ENCODE results near the gene RHAG.
"Not testable (repeated sequence)": the region's sequence is repeated elsewhere in the genome, so short reads cannot be mapped to it uniquely, and the experiment has no call there.

Gene RHAG

DNA sequence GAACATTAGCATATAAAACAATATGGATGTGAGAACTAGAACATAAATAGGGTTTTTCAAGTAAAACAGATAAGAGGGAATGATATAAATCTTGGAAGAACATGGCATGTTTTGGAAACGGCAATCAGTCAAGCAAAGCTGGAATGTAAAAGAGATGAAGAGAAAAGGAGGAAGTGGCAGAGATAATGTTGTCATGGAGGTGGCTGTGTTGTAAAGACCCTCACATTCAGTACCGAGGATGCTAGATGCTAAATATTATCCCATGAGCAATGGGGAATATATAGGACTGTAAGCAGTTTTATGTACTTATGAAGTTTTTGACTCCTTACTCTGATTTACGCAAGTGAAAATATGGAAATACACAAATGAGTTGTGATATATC is 702 bp upstream of the RHAG start:
- in situ Hi-C loops (cut with MboI; ENCODE audit: low sequenced_read_pairs): no loop called here

- in situ Hi-C loops (cut with MboI; ENCODE audit: low sequenced_read_pairs): no loop called here
Observed at GRCh38 chr6:49635978-49636712, 494 bp downstream of the RHAG start.

DNA sequence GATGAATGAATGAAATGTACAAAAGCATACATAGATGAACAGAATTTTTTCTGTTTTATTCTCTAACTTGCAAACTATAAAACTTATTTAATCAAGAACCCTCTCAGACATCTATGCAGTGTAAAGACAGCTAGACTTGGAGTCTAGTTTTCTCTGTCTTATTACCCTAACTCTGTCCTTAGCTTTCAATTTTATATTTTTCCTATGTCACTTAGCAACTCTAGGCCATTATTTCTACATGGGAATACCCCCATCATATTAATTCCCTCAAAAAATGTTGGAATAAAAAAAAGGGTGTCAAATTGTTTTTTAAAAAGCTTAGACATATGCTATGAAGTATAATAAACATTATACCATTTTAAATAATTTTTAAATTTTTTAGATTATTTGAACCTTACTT is 1.2 kb downstream of the RHAG start:
- in situ Hi-C loops (cut with MboI; ENCODE audit: low sequenced_read_pairs): no loop called here

- in situ Hi-C loops (cut with MboI; ENCODE audit: low sequenced_read_pairs): no loop called here
Observed at GRCh38 chr6:49634836-49635218, 1.8 kb downstream of the RHAG start.

DNA sequence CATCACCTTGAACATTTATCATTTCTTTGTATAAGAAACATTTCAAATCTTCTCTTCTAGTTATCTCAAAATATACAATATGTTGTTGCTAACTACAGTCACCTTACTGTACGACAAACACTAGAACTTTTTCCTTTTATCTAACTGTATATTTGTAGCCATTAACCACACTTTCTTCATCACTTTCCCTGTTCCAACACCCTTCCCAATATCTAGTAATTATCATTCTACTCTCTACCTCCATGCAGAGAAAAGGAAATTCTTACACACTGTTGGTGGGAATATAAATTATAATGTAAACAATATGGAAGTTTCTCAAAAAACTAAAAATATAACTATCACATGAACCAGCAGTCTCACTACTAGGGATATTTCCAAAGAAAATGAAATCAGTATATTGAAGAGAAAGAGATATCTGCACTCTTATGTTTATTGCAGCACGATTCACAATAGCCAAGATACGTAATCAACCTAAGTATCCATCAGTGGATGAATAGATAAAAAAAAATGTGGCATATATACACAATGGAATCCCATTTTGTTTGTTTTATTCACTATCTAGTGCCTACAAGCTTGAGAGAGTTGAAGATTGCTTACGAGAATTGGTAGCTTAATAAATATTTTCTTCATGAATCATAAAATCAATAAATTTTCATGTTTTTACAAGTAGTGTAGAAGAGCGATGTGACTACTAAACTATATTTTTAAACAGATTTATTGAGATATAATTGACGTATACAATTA is 2.4 kb downstream of the RHAG start:
- in situ Hi-C loops (cut with MboI; ENCODE audit: low sequenced_read_pairs): no loop called here

GRCh38 chr6:49633541-49633940 is 3.1 kb downstream of the RHAG start:
- in situ Hi-C loops (cut with MboI; ENCODE audit: low sequenced_read_pairs): no loop called here

DNA sequence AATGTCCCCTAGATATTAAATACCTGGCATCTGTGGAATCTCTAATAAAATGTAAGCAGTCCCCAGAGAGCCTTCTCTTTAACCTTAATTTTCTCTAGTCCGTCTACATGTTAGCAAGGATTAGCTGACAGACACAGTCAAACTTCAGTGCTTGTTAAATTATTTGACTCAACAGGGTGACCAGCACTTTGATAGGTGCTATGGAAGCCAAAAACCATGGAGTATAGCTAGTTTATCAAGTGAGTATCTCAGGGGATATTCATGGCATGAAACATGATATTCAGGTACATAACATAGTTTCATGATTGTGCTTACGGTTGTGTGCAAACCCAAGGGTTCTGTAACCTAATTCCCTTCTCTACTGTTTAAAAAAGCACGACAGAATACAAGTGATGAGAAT is 3.9 kb downstream of the RHAG start:
- in situ Hi-C loops (cut with MboI; ENCODE audit: low sequenced_read_pairs): no loop called here

DNA sequence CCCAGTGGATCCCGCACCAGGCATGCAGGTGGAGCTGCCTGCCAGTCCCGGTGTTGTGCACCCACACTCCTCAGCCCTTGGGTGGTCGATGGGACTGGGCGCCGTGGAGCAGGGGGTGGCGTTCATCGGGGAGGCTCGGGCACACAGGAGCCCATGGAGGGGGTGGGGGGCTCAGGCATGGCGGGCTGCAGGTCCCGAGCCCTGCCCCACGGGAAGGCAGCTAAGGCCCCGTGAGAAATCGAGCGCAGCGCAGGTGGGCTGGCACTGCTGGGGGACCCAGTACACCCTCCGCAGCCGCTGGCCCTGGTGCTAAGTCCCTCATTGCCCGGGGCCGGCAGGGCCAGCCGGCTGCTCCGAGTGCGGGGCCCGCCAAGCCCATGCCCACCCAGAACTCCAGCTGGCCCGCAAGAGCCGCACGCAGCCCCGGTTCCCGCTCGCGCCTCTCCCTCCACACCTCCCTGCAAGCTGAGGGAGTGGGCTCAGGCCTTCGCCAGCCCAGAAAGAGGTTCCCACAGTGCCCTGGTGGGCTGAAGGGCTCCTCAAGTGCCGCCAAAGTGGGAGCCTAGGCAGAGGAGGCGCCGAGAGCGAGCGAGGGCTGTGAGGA is 7.1 kb downstream of the RHAG start:
- in situ Hi-C loops (cut with MboI; ENCODE audit: low sequenced_read_pairs): not testable (repeated sequence)

DNA sequence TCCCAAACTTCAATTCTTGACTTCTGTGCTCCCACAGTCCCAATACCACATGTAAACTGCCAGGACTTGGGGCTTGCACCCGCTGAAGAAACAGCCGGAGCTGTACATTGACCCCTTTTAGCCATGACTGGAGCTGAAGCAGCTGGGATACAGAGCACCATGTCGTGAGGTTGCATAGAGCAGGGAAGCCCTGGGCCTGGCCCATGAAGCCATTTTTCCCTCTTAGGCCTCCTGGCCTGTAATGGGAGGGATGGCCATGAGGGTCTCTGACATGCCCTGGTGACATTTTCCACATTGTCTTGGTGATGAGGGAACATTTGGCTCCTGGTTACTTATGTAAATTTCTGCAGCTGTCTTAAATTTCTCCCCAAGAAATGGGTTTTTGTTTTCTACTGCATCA is 9.8 kb downstream of the RHAG start:
- in situ Hi-C loops (cut with MboI; ENCODE audit: low sequenced_read_pairs): no loop called here

DNA sequence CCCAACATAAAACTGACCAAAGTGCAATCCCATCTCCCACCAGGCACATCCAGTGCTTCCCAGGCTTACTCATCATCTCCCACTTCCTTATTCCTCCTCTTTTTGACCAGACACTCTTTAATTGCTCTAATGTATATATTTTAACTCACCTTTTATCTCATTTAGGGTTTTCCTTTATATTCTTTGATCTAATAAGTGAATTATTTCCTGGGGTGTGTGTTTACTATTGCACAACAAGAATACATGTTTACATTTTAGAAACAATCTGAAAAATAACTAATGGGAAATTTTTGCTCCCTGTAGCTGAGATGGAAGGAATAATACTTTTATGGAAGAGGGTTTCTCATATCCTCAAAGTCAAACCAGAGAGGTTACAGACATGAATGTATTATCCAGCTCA is 18.4 kb downstream of the RHAG start:
- in situ Hi-C loops (cut with MboI; ENCODE audit: low sequenced_read_pairs): no loop called here

DNA sequence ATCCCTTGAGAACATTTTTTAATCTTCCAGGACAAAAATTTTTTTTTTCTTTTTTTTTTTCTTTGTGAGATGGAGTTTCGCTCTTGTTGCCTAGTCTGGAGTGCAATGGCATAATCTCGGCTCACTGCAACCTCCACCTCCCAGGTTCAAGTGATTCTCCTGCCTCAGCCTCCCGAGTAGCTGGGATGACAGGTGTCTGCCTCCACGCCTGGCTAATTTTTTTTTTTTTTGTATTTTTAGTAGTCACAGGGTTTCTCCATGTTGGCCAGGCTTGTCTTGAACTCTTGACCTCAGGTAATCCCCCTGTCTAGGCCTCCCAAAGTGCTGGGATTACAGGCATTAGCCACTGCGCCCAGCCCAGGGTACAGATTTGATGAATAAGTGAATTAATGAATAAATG is 22.5 kb downstream of the RHAG start:
- in situ Hi-C loops (cut with MboI; ENCODE audit: low sequenced_read_pairs): not testable (repeated sequence)

DNA sequence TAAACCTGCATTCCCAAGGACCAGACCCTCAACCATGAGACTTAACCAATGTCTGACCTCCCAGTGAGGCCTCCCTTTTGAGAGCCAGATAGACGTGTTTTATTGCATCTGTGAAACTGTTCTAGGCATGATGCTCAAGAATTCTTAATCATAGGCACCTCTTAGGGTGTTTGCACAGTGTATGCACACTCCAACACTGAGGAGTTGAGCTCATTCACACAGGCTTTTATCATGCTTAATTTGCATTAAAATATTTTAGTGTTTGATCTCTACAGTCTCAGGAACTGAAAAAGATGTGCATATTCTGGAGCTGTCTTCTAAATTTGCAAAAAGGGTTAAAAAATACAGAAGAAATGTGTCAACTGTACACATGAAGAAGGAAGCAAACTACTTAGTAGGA is 27.4 kb downstream of the RHAG start:
- in situ Hi-C loops (cut with MboI; ENCODE audit: low sequenced_read_pairs): no loop called here

- in situ Hi-C loops (cut with MboI; ENCODE audit: low sequenced_read_pairs): not testable (repeated sequence)
Observed at GRCh38 chr6:49608275-49608674, 28.4 kb downstream of the RHAG start.

- in situ Hi-C loops (cut with MboI; ENCODE audit: low sequenced_read_pairs): no loop called here
Observed at GRCh38 chr6:49607391-49607982, 29.2 kb downstream of the RHAG start.

DNA sequence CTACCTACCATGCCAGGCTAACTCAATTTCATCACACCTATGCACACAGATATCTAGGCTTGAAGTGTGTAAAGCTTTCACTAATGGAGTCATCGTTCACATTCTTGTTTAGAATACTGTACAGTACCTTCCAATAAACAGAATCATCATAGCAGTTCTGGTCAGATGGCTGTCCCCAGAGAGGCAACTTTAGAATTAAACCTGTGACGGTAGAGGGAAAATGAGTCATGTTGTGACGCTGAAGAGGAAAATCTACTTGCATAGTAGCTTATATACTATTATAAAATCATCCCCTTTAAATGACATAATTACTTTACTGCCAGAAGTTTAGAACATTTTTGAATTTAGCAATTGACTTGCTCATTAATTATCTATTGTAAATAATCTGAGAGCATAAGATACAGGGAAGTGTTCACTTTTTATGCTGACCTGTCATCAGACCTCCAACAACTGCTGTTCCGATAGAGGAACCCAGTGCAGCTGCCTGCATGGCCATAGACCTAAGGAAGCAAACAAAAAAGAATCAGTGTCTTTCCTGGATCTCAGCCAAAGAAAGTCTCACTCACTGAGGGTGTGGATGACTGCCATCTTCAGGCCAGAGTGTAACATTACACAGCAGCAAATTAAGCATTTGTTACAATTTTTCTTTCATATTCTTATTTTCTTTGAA is 29.8 kb downstream of the RHAG start:
- in situ Hi-C loops (cut with MboI; ENCODE audit: low sequenced_read_pairs): no loop called here

DNA sequence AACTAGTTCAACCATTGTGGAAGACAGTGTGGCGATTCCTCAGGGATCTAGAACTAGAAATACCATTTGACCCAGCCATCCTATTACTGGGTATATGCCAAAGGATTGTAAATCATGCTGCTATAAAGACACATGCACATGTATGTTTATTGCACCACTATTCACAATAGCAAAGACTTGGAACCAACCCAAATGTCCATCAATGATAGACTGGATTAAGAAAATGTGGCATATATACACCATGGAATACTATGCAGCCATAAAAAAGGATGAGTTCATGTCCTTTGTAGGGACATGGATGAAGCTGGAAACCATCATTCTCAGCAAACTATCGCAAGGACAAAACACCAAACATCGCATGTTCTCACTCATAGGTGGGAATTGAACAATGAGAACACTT is 32.6 kb downstream of the RHAG start:
- in situ Hi-C loops (cut with MboI; ENCODE audit: low sequenced_read_pairs): not testable (repeated sequence)

DNA sequence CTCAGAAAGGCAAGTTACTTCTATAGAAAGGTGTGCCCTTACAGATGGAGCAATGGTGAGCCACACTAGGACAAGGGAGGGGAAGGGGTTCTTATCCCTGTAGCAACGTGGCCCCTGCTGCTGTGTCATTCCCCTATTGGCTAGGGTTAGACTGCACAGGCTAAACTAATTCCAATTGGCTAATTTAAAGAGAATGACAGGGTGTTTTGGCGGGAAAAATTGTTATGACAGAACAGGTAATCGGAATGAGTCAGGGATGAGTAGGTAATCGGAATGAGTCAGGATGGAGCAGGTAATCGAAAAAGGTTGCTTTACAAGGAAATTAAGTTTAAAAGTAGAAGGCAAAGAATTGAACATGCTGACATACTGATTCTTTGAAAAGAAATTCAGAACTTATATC is 49.4 kb downstream of the RHAG start:
- in situ Hi-C loops (cut with MboI; ENCODE audit: low sequenced_read_pairs): not testable (repeated sequence)

DNA sequence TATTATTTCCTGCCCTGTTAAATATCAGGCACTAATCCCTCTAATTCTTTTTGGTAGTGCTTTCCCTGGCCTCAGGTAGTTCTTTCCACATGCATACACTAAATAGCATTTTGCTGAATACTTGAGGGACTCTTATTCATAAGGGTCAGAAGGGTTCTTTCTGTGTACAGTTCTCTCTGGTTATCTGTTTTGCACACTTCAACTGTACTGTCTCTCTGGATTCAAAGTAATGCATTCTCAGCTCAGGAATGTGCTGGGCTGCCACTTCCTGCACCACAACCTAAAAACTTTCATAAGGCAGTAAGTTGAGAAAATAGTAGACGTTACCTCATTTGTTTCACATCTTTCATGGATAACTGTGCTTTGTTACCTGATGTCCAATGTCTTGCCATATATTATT is 54.1 kb downstream of the RHAG start:
- in situ Hi-C loops (cut with MboI; ENCODE audit: low sequenced_read_pairs): no loop called here

GRCh38 chr6:49579649-49580048 is 57.0 kb downstream of the RHAG start:
- in situ Hi-C loops (cut with MboI; ENCODE audit: low sequenced_read_pairs): no loop called here

DNA sequence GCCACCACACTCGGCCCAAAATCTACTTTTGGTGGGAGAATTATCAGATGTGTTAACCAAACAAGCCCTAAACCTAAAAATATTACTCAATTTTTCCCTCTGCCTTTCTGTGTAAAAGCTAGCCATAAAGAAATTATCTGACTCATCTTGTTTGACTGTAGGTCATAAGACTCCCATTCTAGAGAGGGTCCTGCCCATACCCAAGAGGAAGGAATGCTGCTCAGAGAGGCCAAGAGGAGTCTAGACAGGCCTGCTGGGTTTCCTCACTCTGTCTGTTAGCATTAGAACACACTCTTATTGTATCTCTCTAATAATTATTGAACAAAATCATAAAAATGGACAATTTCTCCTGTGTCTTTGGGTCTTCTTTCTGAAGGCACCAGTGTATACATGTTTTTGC is 60.0 kb downstream of the RHAG start:
- in situ Hi-C loops (cut with MboI; ENCODE audit: low sequenced_read_pairs): no loop called here

GRCh38 chr6:49570474-49571079 is 66.1 kb downstream of the RHAG start:
- in situ Hi-C loops (cut with MboI; ENCODE audit: low sequenced_read_pairs): no loop called here
